DMS114 treated with DMSO at 0.1 percent for 48 hours (cell line): ENCODE measurements around the gene TBC1D30.

Experiments
- DNase-seq: peaks from one replicate; lab custom pipeline; 2025; ENCODE audit not compliant: unreplicated experiment; lab: John Stamatoyannopoulos, UW

The TBC1D30 gene

DNA sequence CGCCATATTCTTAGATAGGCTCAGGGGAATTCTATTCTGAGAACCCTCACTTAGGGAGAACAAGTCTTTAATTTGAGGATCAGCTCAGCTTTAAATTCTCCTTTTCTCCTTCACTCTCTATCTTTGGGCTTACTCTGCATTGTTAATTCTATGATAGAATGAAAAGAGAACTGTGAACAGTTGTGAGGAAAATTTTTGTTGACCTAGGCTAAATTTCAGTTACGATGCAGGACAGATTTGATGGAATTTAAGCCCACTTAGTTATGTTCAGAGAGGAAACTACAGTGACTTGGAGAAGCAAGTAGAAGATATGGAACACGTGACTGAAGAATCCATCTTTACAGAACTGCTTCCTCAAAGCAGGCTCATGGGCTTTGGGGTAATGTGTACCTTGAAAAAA, 82.7 kb downstream of the TBC1D30 start:
- no peak for DNase-seq

DNA sequence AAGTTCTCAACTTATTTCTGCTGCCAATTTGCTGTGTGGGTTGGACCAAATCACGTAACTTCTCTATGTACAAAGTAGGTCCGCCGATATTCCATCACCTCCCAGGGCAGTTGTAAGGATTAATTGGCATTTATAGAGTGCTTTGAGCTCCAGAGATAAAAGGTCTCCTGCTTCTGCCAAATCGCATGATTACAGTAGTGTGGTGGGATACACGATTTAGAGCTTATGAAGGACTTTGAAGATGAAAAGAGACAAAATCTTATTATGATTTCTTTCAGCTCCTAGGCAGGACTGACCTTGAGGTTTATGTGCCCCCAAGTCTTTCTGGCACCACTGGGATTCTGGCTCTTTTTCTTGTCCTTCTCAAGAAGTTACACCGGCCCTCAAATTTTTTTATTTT, 84.7 kb downstream of the TBC1D30 start:
- DNase-seq: no peak

DNA sequence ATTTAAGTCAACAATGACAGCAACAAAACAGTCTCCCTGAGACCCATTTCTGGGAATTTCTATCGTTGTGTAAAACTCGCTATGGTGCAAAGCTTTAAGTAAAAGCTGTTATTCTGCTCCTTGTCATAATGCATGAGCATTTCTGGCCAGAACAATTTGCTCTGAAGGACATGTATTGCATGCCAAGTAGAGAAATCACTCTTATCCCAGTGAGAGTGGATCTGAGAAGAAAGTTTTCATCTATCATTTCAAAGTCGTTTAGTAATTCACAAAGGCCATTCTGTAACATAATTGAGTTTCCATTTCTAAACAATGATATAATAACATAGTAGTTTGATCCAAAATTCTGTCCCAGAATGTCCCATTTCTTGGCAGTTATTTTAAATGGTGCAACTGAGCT, 86.6 kb downstream of the TBC1D30 start:
- no peak for DNase-seq

DNA sequence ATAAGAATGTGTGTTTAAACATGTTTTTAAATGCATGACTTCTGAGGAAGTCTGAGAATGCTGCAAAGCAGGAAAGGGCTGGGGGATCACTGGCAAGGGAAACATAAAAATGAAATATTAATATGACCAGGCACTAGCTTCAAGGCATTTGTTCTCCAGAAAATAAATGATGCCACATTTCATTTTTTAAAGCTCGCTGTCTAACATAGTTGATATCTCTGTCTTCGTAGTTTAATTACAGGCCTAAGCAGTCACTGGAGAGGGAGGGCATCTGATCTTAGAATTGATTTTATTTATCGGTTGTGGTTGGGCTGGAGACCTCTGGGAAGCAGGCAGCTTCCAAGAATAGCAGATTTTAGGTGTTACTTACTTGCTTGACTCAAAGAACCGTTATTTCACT, 87.5 kb downstream of the TBC1D30 start:
- no peak for DNase-seq

DNA sequence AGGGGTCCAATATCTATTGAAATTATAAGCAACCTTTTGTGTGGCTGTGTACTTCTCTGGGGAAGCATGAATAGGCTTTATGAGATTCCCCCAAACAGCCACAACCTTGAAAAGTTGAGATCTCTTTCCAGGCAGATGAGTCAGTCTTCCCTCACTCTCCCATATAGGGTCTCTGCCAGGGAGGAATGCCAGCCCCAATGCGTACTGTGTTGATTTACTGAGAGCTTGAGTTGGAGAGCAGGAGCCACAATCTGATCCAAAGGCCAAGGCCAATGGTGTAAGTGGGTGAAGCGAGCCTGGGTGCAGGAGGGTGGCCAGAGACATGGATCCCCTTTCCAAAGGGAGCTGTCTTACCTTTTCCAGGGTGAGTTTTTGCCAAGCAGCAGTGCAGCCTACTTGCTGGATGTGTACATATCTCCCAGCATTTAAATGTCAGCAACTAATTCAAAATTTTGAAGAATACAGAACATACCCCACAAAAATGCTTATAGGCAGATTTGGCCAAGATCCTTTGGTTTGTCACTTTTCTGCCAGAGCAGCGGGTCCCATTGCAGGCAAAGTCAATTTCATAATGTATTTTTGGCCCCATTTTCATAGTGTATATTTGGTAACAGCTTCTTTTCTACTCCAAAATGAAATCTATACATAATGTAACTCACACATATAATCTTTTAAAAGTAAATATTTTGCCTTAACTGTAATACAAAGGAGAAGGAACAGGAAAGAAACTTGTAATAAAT, 88.2 kb downstream of the TBC1D30 start:
- no peak for DNase-seq

DNA sequence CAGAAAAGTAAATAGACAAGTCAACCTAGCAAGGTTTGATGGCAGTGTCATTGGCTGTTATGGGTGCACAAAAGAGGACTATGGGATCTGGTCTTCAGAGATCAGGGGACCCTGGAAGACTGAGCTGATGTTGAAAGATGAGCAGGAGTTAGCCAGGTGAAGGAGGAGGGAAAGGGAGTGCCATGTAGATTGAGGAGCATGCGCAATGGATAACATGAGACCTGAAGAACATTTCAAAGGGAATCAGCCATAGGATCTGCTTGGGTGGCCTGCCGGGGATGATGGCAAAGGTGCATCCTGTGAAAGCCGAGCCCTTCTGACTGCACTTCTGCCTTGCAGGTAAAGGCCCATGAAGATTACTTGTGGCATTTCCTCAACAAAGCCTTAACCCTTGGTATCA, 90.8 kb downstream of the TBC1D30 start:
- no peak for DNase-seq

DNA sequence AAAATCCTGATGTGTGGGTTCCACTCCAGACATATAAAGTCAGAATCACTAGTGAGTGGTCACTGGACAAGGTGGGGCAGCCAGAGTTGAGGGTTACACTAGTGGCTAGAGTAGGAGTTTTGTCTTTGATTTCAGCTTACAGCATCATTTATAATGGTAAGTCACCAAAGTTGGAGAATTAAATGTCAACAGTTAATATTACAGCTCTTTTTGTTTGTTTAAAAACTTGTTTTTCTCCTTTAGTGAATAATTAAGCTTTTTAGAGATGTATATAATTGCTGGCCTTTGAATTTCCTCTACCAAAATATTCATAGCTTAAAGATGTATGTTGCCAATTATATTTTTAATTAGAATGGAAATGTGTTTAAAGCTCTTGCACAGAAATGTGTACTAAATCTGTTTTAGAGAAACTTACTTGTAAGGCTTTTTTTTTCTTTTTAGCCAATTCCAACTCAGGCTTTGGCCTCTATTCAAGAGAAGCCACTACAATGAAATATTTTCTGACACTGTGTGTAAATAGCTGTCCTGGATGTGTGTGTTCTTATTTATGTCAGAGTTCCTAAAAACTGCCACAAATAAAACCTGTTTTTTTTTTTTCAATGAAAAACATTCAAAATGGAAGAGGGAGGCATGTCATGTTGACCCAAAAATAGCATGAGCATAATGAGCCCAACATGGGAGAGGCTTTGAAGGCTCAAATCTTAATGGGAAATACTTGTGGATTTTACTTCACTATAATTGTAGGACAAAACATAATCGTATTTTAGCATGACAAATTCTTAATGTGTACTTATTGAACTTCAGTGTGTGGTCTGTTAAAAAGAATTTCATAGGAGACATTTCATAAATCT, 92.2 kb downstream of the TBC1D30 start:
- DNase-seq: no peak

DNA sequence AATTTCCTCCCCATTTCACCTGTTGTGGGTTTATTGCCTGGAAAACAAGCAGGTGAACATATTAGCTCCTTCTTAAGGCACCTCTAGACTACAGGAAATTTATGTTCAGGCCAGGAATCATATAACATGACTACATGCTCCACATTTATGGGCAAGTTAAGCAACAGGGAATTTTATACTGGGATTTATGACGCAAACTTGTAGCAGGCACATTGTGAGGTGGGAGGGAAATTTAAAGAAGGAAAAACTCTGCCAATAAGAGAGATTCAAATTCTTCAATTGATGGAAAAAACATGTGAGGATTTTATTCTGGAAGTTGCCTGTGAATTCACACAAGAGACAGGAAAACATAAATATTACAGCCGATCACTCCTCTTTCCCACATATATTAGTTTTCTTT, 93.9 kb downstream of the TBC1D30 start:
- DNase-seq: no peak

DNA sequence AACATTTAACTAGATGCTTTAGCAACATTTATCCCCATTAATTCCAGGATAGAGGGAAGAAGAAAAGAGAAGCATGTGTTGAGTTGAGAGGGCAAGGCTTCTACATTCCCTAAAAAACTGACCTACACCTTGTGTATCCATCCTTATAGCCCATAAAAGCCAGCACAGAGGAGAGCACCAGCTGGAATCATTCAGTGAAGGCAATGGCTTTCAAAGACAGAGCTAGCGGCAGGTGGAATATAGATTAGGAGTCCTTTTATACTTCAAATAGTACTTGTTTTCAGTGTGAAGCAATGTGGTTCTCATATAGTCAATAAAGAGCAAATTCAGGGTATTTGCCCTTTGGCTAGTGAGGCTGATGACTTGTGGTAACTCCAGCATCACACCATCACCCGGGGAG, 94.4 kb downstream of the TBC1D30 start:
- DNase-seq: no peak

DNA sequence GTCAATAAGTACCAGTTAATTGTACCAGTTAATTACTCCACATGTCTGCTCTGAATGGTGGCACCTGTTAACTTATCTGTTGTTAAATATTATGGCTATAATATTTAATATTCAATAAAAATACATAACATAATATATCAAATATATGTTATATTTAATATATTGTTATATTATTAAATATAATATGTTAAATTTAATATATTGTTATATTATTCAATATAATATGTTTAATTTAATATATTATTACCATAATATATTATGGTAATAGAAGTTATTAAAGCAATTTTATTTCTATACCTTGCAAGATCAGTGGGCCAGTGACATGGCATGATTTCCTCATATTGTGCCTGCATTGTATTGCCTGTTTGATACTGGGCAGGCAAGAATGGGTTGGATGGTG, 98.4 kb downstream of the TBC1D30 start:
- no peak for DNase-seq

DNA sequence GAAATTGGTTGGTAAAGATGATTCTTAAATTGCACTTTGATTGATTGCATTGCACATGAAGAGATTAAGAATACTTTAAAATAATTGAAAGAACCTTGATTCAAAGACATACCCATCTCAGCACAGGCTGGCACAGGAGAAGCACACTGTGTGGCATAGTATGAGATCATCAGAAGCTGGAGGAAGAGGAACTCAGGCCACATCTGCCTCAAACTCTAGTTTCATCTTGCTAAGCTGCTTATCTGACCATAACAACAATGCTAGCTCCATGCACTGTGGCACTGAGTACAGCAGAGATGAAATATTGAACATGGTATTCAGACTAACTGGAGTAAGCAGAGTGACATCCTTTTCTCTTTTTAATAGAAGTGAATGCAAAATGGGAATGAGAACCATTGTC, 99.1 kb downstream of the TBC1D30 start:
- no peak for DNase-seq
